ENCODE results near the gene PIGT. TPM values are rescaled to one million over a fixed set of nuclear protein-coding genes. Genes with fewer than 3 reads are reported as not detected.

The PIGT gene
- total RNA-seq, 1 experiment from 2014 or later = 101 TPM

- Histone ChIP-seq H3K4me2 (no peak overlapping the region), H3K9me2 (ENCODE audit: insufficient read depth) (no peaks in the 10 kb centered on the region), H3K9me3 (ENCODE audit: insufficient read depth, low read depth) (no peaks in the 10 kb centered on the region), H3K27ac (no peak overlapping the region), H3K4me1 (replicated peaks; ENCODE audit: insufficient read depth) (no peaks in the 10 kb centered on the region), H3K27me3 (ENCODE audit: insufficient read depth, low read depth) (no peaks in the 10 kb centered on the region), H3K79me2 (ENCODE audit: low read depth) (no peaks in the 10 kb centered on the region), H3K4me3 (no peak overlapping the region), H3F3A (ENCODE audit: insufficient read depth, low read depth) (no peaks in the 10 kb centered on the region), H4K20me1 (ENCODE audit: insufficient read depth) (no peaks in the 10 kb centered on the region), H3K36me3 (ENCODE audit: low read depth) (no peaks in the 10 kb centered on the region), H2AFZ (no peak overlapping the region)
- intact Hi-C loops (cut with micrococcal nuclease; ENCODE audit: unreplicated experiment) = no loop called here
- no TSS peak for BruUV-seq (replicated peaks)
- CTCF ChIA-PET = no interaction called here
- POLR2A ChIA-PET (ENCODE audit: unreplicated experiment) = no interaction called here
- TF ChIP-seq EZH2 (IDR thresholded peaks at IDR 0.05; ENCODE audit: low read depth) (no peak), CTCF (conservative IDR thresholded peaks at IDR 0.05) (no peak)
- DNase-seq = no peak
Observed at GRCh38 chr20:45391559-45391958, 24.4 kb upstream of the PIGT start.

- Histone ChIP-seq H3K4me1 (replicated peaks; ENCODE audit: insufficient read depth) (no peaks in the 10 kb centered on the region), H3K9me2 (ENCODE audit: insufficient read depth) (no peaks in the 10 kb centered on the region), H3K27me3 (ENCODE audit: insufficient read depth, low read depth) (no peaks in the 10 kb centered on the region), H3K79me2 (ENCODE audit: low read depth) (no peaks in the 10 kb centered on the region), H4K20me1 (ENCODE audit: insufficient read depth) (no peaks in the 10 kb centered on the region), H3K4me2 (no peak overlapping the region), H3K9me3 (ENCODE audit: insufficient read depth, low read depth) (no peaks in the 10 kb centered on the region), H2AFZ (no peak overlapping the region), H3K36me3 (ENCODE audit: low read depth) (no peaks in the 10 kb centered on the region), H3K4me3 (no peak overlapping the region), H3F3A (ENCODE audit: insufficient read depth, low read depth) (no peaks in the 10 kb centered on the region), H3K27ac (no peak overlapping the region)
- CTCF ChIA-PET = interaction anchor here (0.6 to 1.2 kb wide), 3 partner anchors 44 to 97 kb away, joined by 6 to 10 read pairs (median 10); no protein-coding TSS in a partner anchor
- BruUV-seq (replicated peaks) = no TSS peak
- TF ChIP-seq CTCF (conservative IDR thresholded peaks at IDR 0.05) = no peak; the same call in 1 of the 2 replicates
- no peak for TF ChIP-seq EZH2 (IDR thresholded peaks at IDR 0.05; ENCODE audit: low read depth)
- POLR2A ChIA-PET (ENCODE audit: unreplicated experiment) = no interaction called here
- intact Hi-C loops (cut with micrococcal nuclease; ENCODE audit: unreplicated experiment) = no loop called here
- no peak for DNase-seq
Observed at GRCh38 chr20:45392733-45393132, 23.2 kb upstream of the PIGT start.

GRCh38 chr20:45394221-45395113 lies 21.5 kb upstream of the PIGT start:
- no peak for TF ChIP-seq EZH2 (IDR thresholded peaks at IDR 0.05; ENCODE audit: low read depth)
- TF ChIP-seq CTCF (conservative IDR thresholded peaks at IDR 0.05) = no peak
- Histone ChIP-seq H3K9me3 (ENCODE audit: insufficient read depth, low read depth) (peaks cover 2% of the 10 kb centered on the region; the same call in 1 of the 2 replicates), H3F3A (ENCODE audit: insufficient read depth, low read depth) (no peaks in the 10 kb centered on the region), H3K79me2 (ENCODE audit: low read depth) (no peaks in the 10 kb centered on the region), H3K4me3 (no peak overlapping the region), H2AFZ (no peak overlapping the region), H3K4me2 (no peak overlapping the region), H3K4me1 (replicated peaks; ENCODE audit: insufficient read depth) (no peaks in the 10 kb centered on the region), H3K27ac (no peak overlapping the region), H3K36me3 (ENCODE audit: low read depth) (no peaks in the 10 kb centered on the region), H3K27me3 (ENCODE audit: insufficient read depth, low read depth) (no peaks in the 10 kb centered on the region), H4K20me1 (ENCODE audit: insufficient read depth) (no peaks in the 10 kb centered on the region), H3K9me2 (ENCODE audit: insufficient read depth) (no peaks in the 10 kb centered on the region)
- intact Hi-C loops (cut with micrococcal nuclease; ENCODE audit: unreplicated experiment) = no loop called here
- BruUV-seq (replicated peaks) = no TSS peak
- ChIA-PET POLR2A (ENCODE audit: unreplicated experiment) (interaction anchor here (0.6 kb wide), 2 partner anchors 25 to 47 kb away, joined by 3 to 6 read pairs; no protein-coding TSS in a partner anchor), CTCF (no interaction called here)
- DNase-seq = no peak
